Measurements from ENCODE around the gene PIEZO1. TPM values are rescaled to one million over a fixed set of nuclear protein-coding genes. Genes with fewer than 3 reads are reported as not detected.

The PIEZO1 gene
- total and polyA plus RNA-seq, 2 donors (not counting 3 experiments of a cell fraction or from before 2014, with no cell fraction given) = 298 to 322 TPM

DNA sequence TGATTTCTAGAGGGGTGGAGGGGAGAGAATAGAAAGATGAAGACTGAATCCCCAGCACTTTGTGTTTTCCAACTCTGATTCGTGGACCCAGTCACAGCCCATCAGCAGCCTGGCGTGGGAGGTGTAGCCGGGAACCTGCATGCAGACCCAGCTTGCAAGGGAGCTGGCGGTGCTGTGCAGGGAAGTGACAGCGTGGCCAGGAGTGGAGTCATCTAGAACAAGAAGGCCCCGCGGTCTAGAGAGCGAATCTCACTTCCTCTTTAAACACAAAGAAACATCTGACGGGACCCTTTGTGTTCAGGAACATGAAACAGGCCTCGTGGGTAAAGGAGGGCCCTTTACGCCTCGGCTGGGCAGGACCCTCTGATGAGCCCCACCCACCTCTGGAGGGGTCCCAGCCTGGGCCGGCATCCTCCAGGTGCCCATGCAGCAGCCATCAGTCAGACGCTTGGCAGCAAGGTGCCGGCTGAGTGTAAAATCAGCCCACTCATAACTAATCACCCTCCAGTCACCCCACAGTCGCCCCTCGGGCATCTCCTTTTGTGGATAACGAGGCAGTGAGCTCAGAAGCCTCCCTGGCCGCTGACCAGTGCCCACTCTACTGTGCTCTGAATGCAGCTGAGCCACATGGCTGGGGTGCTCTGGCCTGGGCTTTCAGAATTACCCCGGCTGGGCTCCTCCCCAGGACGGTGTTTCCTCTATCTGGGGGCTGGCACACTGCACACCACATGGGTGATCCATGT, 103.1 kb downstream of the PIEZO1 start:
- Histone ChIP-seq H3K27me3 (ENCODE audit: control insufficient read depth in 2 of 2, insufficient read depth in 2 of 2, low read length in 2 of 2) (no peaks in the 10 kb centered on the region), H3K9ac (replicated peaks; ENCODE audit: extremely low read depth, insufficient read depth, low read length) (no peak overlapping the region), H3K27ac (ENCODE audit: insufficient read depth, low read depth, low read length) (no peak overlapping the region), H3K36me3 (ENCODE audit: control insufficient read depth in 2 of 2, extremely low read depth in 1 of 2, insufficient read depth in 2 of 2, low read length in 2 of 2) (no peaks in the 10 kb centered on the region), H3K9me3 (replicated peaks; ENCODE audit: control insufficient read depth, insufficient read depth, low read length) (no peaks in the 10 kb centered on the region), H3K9me1 (replicated peaks; ENCODE audit: control insufficient read depth, extremely low read depth, insufficient read depth, low read length) (no peaks in the 10 kb centered on the region), H2AFZ (ENCODE audit: low read depth, low read length) (peak overlapping the region; percentile 21), H4K20me1 (replicated peaks; ENCODE audit: control insufficient read depth, extremely low read depth, insufficient read depth, low read length) (no peaks in the 10 kb centered on the region), H3K79me2 (ENCODE audit: control insufficient read depth, insufficient read depth, low read length) (no peaks in the 10 kb centered on the region), H3K4me1 (ENCODE audit: control insufficient read depth, extremely low read depth, insufficient read depth, low read length) (peaks cover 3% of the 10 kb centered on the region), H3K4me2 (ENCODE audit: insufficient read depth, low read length) (no peak overlapping the region), H3K4me3 (replicated peaks in 1 of 3; ENCODE audit: insufficient read depth in 1 of 3, low read depth in 1 of 3, low read length in 3 of 3) (no peak overlapping the region)
- BruUV-seq (replicated peaks) = no TSS peak
- TF ChIP-seq POLR2A (IDR thresholded peaks at IDR 0.05; ENCODE audit: low read depth, low read length) = no peak
- no peak for TF ChIP-seq FOS (IDR thresholded peaks at IDR 0.05; ENCODE audit: borderline replicate concordance, insufficient read depth, low read length)
- TF ChIP-seq MYC (IDR thresholded peaks at IDR 0.05; ENCODE audit: low read depth, low read length) = no peak
- TF ChIP-seq, protein P1, sequence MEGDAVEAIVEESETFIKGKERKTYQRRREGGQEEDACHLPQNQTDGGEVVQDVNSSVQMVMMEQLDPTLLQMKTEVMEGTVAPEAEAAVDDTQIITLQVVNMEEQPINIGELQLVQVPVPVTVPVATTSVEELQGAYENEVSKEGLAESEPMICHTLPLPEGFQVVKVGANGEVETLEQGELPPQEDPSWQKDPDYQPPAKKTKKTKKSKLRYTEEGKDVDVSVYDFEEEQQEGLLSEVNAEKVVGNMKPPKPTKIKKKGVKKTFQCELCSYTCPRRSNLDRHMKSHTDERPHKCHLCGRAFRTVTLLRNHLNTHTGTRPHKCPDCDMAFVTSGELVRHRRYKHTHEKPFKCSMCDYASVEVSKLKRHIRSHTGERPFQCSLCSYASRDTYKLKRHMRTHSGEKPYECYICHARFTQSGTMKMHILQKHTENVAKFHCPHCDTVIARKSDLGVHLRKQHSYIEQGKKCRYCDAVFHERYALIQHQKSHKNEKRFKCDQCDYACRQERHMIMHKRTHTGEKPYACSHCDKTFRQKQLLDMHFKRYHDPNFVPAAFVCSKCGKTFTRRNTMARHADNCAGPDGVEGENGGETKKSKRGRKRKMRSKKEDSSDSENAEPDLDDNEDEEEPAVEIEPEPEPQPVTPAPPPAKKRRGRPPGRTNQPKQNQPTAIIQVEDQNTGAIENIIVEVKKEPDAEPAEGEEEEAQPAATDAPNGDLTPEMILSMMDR (IDR thresholded peaks at IDR 0.05; ENCODE audit: extremely low read depth in 1 of 2, insufficient read depth in 1 of 2, low read depth in 1 of 2, low read length in 2 of 2) = no peak
- TF ChIP-seq, protein P2, sequence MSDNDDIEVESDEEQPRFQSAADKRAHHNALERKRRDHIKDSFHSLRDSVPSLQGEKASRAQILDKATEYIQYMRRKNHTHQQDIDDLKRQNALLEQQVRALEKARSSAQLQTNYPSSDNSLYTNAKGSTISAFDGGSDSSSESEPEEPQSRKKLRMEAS (IDR thresholded peaks at IDR 0.05; ENCODE audit: insufficient read depth, insufficient read length) = no peak
- no peak for TF ChIP-seq EZH2 (IDR thresholded peaks at IDR 0.05; ENCODE audit: borderline replicate concordance, low read depth, low read length, severe bottlenecking)
- no peak for TF ChIP-seq POLR2AphosphoS5 (IDR thresholded peaks at IDR 0.05; ENCODE audit: insufficient read depth, low read depth, low read length)
- no peak for TF ChIP-seq GATA2 (IDR thresholded peaks at IDR 0.05; ENCODE audit: insufficient read depth, insufficient read length, low read depth, low read length)
- POLR2A ChIA-PET = no interaction called here
- intact Hi-C loops (cut with micrococcal nuclease) (no loop called here), dilution Hi-C loops (cut with MboI; ENCODE audit: extremely low pct_ligation_motif_present, low sequenced_read_pairs) (no loop called here)
- DNase-seq (ENCODE audit: low read depth, low spot score) (no peak), FAIRE-seq (no peak)
- CTCF ChIA-PET = no interaction called here
